IPS DF 6.9 (cell line): ENCODE results near the gene EMC10.
"Not testable (repeated sequence)": the region's sequence is repeated elsewhere in the genome, so short reads cannot be mapped to it uniquely, and the experiment has no call there.

Experiments used
- DNase-seq: peaks from one replicate; pipeline ENCODE4 v3.0.0-alpha.2; 2013; ENCODE audit warnings: low read depth, low spot score
- H3K27ac ChIP-seq: one replicate; pipeline ENCODE4 v1.5.1; 2013; ENCODE audit warnings: low read length, control low read depth
- H3K27me3 ChIP-seq: 2 replicates; pipeline ENCODE4 v1.6.1; 2013; ENCODE audit warnings: mild to moderate bottlenecking, low read length; ENCODE audit not compliant: control insufficient read depth, insufficient read depth
- H3K36me3 ChIP-seq: 2 replicates; pipeline ENCODE4 v1.6.1; 2013; ENCODE audit warnings: low read length; ENCODE audit not compliant: control insufficient read depth, insufficient read depth
- H3K4me1 ChIP-seq: 2 replicates; pipeline ENCODE4 v1.6.1; 2013; ENCODE audit warnings: low read length; ENCODE audit not compliant: control insufficient read depth, insufficient read depth
- H3K4me3 ChIP-seq: 2 replicates; pipeline ENCODE4 v1.5.1; 2013; ENCODE audit warnings: mild to moderate bottlenecking, low read length
- H3K9me3 ChIP-seq: 2 replicates; pipeline ENCODE4 v1.6.1; 2013; ENCODE audit warnings: low read length, inconsistent platforms; ENCODE audit not compliant: control insufficient read depth, insufficient read depth
- WGBS: extraction: QIAGEN DNeasy Blood & Tissue Kit; methylation state at CpG from one replicate; pipeline ENCODE4 v1.1.7; 2013; ENCODE audit warnings: mixed read lengths, missing lambda C conversion rate; ENCODE audit not compliant: insufficient read length, insufficient coverage; 5-methylcytosine and 5-hydroxymethylcytosine counted together

The EMC10 gene

GRCh38 chr19:50434525-50434924 lies 41.8 kb upstream of the EMC10 start:
- H3K9me3 ChIP-seq = no peaks in the 10 kb centered on the region
- no peaks in the 10 kb centered on the region; the same call in 1 of the 2 replicates for H3K36me3 ChIP-seq
- H3K27ac ChIP-seq = no peak overlapping the region
- WGBS = no CpG with 5 or more reads among the region's 12 CpGs
- no peak overlapping the region for H3K4me3 ChIP-seq
- DNase-seq = no peak
- no peaks in the 10 kb centered on the region; the same call in 1 of the 2 replicates for H3K4me1 ChIP-seq
- H3K27me3 ChIP-seq = no peaks in the 10 kb centered on the region

- no CpG with 5 or more reads among the region's 17 CpGs for WGBS
- Histone ChIP-seq H3K27me3 (no peaks in the 10 kb centered on the region), H3K27ac (no peak overlapping the region), H3K9me3 (no peaks in the 10 kb centered on the region), H3K4me1 (no peaks in the 10 kb centered on the region; the same call in 1 of the 2 replicates), H3K36me3 (no peaks in the 10 kb centered on the region; the same call in 1 of the 2 replicates), H3K4me3 (no peak overlapping the region)
- no peak for DNase-seq
Measured at GRCh38 chr19:50435221-50435620, 41.1 kb upstream of the EMC10 start.

- H3K4me3 ChIP-seq = no peak overlapping the region
- H3K27ac ChIP-seq = no peak overlapping the region
- no peak for DNase-seq
- H3K27me3 ChIP-seq = no peaks in the 10 kb centered on the region
- WGBS = no CpG with 5 or more reads among the region's 12 CpGs
- no peaks in the 10 kb centered on the region; the same call in 1 of the 2 replicates for H3K36me3 ChIP-seq
- H3K9me3 ChIP-seq = no peaks in the 10 kb centered on the region
- H3K4me1 ChIP-seq = no peaks in the 10 kb centered on the region; the same call in 1 of the 2 replicates
Measured at GRCh38 chr19:50435627-50436026, 40.7 kb upstream of the EMC10 start.

DNA sequence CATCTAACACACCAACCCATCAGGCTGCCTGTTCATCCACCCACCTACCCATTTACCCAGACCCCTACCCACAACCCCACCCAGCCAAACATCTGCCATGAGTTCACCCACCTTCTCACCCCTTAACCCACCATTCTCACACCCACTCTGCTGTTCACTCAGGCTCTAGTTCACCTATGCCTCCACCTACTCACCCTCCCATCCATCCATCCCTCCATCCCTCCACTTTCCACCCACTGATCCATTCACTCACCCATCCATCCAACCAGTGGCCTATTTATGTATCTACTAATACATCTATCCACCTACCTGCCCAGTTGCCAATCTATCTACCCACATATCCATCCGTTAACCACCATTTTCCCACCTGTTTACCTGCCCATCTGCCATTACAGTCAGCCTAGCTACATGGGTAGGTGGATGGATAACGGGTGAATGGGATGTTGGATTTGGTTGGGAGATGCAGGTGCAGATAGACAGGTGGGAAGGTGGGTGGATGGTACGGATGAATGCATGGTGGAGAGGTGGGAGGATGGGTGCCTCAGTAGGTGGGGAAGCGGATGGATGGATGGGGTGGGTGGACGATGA lies 38.4 kb upstream of the EMC10 start:
- no peak overlapping the region for H3K4me3 ChIP-seq
- H3K36me3 ChIP-seq = no peaks in the 10 kb centered on the region; the same call in 1 of the 2 replicates
- H3K9me3 ChIP-seq = no peaks in the 10 kb centered on the region
- 100% methylated on average over 1 of the region's 5 CpGs for WGBS
- no peaks in the 10 kb centered on the region for H3K4me1 ChIP-seq
- no peak overlapping the region for H3K27ac ChIP-seq
- no peak for DNase-seq
- no peaks in the 10 kb centered on the region for H3K27me3 ChIP-seq

- WGBS = 100% methylated on average over 1 of the region's 2 CpGs
- not testable (repeated sequence) for DNase-seq
Measured at GRCh38 chr19:50439130-50439529, 37.2 kb upstream of the EMC10 start.

DNA sequence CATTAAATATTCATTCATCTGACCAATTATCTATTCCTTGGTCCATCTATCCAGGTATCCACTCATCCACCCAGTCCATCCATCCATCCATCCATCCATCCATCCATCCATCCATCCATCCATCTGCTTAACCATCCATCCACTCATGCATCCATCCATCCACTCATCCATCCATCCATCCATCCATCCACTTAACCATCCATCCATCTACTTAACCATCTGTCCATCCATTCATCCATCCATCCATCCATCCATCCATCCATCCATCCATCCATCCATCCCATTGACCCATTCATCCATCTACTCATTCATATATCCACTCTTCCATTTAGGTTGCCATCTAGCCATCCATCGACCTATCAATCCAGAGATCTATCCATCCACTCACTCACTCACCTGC lies 32.2 kb upstream of the EMC10 start:
- no peak for DNase-seq
- no peaks in the 10 kb centered on the region for H3K36me3 ChIP-seq
- WGBS = no CpG with 5 or more reads among the region's 1 CpG
- no peaks in the 10 kb centered on the region for H3K27me3 ChIP-seq
- no peaks in the 10 kb centered on the region for H3K9me3 ChIP-seq
- H3K4me1 ChIP-seq = peaks cover 1% of the 10 kb centered on the region; the same call in 1 of the 2 replicates
- no peak overlapping the region for H3K27ac ChIP-seq
- no peak overlapping the region for H3K4me3 ChIP-seq

More at GRCh38 chr19:50439130-50439529, 37.2 kb upstream of the EMC10 start:
- H3K4me3 ChIP-seq, H3K9me3 ChIP-seq, H3K27me3 ChIP-seq, H3K36me3 ChIP-seq, H3K4me1 ChIP-seq, H3K27ac ChIP-seq: not testable (repeated sequence)

DNA sequence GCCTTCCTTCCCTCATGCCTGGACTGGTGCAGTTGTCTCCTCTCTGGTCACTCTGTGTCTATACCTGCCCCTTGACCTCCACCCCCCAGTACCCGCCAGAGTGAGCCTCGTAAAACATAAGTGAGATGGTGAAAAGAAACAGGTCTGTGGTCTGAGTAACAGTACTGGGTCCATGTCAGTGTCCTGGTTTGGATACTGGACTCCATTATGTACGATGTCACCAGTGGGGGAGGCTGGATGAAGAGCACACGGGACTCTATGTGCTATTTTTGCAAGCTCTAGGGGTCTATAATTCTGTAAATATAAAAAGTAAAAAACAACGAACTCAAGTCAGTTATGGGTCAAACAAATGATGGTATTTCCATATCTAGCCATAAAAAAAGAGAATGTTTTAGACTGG lies 29.3 kb upstream of the EMC10 start:
- no peaks in the 10 kb centered on the region for H3K9me3 ChIP-seq
- no peaks in the 10 kb centered on the region for H3K27me3 ChIP-seq
- H3K36me3 ChIP-seq = no peaks in the 10 kb centered on the region
- WGBS = no CpG with 5 or more reads among the region's 5 CpGs
- no peak for DNase-seq
- no peak overlapping the region for H3K27ac ChIP-seq
- no peak overlapping the region for H3K4me3 ChIP-seq
- peaks cover 1% of the 10 kb centered on the region; the same call in 1 of the 2 replicates for H3K4me1 ChIP-seq

DNA sequence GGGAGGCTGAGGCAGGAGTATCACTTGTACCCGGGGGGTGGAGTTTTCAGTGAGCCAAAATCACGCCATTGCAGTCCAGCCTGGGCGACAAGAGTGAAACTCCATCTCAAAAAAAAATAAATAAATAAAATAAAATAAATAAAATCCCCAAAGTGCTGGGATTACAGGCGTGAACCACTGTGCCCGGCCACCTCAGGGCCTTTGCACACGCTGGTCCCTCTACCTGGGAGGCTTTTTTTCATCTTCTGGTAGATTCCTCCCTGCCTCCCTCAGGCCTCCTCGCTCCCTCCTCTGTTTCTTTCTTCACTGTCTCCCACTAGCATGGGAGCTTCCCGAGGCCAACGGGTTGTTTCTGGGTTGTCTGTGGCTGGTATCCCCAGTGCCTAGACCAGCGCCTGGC lies 28.6 kb upstream of the EMC10 start:
- peaks cover 1% of the 10 kb centered on the region; the same call in 1 of the 2 replicates for H3K4me1 ChIP-seq
- DNase-seq = no peak
- H3K9me3 ChIP-seq = no peaks in the 10 kb centered on the region
- no CpG with 5 or more reads among the region's 10 CpGs for WGBS
- H3K36me3 ChIP-seq = no peaks in the 10 kb centered on the region
- H3K27ac ChIP-seq = no peak overlapping the region
- no peak overlapping the region for H3K4me3 ChIP-seq
- no peaks in the 10 kb centered on the region for H3K27me3 ChIP-seq

- no peaks in the 10 kb centered on the region for H3K27me3 ChIP-seq
- WGBS = no CpG with 5 or more reads among the region's 14 CpGs
Measured at GRCh38 chr19:50449236-50449899, 26.9 kb upstream of the EMC10 start.

DNA sequence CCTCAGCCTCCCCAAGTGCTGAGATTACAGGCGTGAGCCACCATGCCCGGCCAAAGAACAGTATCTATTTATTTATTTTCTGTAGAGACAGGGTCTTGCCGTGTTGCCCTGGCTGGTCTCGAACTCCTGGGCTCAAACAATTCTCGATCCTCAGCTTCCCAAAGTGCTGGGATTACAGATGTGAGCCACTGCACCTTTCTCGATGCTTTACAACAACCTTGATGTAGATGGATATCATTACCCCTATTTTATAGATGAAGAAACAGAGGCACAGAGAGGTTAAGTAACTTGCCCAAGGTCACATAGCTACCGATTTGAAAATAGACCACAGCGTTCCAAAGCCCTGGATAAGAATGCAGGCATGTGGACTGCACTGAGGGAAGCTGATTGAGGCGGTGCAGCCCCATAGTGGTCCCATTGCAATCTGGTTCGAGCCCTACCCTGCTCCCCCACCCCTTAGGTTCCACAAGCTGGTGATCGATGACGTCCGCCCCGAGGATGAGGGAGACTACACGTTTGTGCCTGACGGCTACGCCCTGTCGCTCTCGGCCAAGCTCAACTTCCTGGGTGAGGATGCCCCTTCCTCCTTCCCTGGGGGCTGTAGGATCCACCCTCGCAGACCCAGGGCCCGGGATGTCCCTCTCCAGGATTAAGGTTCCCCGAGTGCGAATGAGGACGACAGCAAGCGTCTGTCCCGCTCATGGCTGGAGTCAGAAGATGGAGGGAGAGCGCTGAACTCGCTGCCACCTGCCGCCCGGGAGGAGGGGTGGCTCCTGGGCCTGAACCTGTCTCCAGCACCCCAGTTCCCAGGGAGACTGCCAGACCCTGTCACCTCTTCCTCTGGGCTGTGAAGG lies 25.7 kb upstream of the EMC10 start:
- no peak overlapping the region for H3K4me3 ChIP-seq
- H3K27me3 ChIP-seq = no peaks in the 10 kb centered on the region
- H3K36me3 ChIP-seq = no peaks in the 10 kb centered on the region; the same call in 1 of the 2 replicates
- peaks cover 2% of the 10 kb centered on the region; the same call in 1 of the 2 replicates for H3K9me3 ChIP-seq
- H3K4me1 ChIP-seq = peaks cover 1% of the 10 kb centered on the region; the same call in 1 of the 2 replicates
- H3K27ac ChIP-seq = no peak overlapping the region
- no CpG with 5 or more reads among the region's 30 CpGs for WGBS
- DNase-seq = no peak

More at GRCh38 chr19:50449236-50449899, 26.9 kb upstream of the EMC10 start:
- no peak for DNase-seq
- H3K4me1 ChIP-seq = peaks cover 1% of the 10 kb centered on the region; the same call in 1 of the 2 replicates
- no peak overlapping the region for H3K27ac ChIP-seq
- H3K9me3 ChIP-seq = no peaks in the 10 kb centered on the region
- H3K36me3 ChIP-seq = no peaks in the 10 kb centered on the region
- no peak overlapping the region for H3K4me3 ChIP-seq
